Kidney (tissue), 14 donors: ENCODE results near the gene GNAI1. TPM values are rescaled to one million over a fixed set of nuclear protein-coding genes. Genes with fewer than 3 reads are reported as not detected.
A peak's percentile ranks its signal among the peaks of the same experiment; 100 is the strongest.

Experiments
- DNase-seq, 5 donors: peaks; one replicate each; pipeline ENCODE4 v3.0.0-alpha.2; 2013 to 2020
- FAIRE-seq: peaks from 2 replicates; lab custom pipeline; 2012; peaks lifted over from hg19 to GRCh38; lab: Jason Lieb, UNC
- H3K27ac ChIP-seq, 2 donors: one replicate each; pipeline ENCODE4 v1.7.0; 2013; ENCODE audit warnings: low read depth in 2 of 2, low read length in 2 of 2, inconsistent platforms in 1 of 2
- H3K27me3 ChIP-seq: one replicate; pipeline ENCODE4 v1.7.1; 2013; ENCODE audit warnings: low read length, inconsistent platforms; ENCODE audit not compliant: control insufficient read depth, insufficient read depth
- H3K36me3 ChIP-seq, 3 donors: one replicate each; pipeline versions ENCODE4 v1.7.0 to v1.7.1; 2013; ENCODE audit warnings: low read length in 3 of 3, control low read depth in 1 of 3, inconsistent platforms in 1 of 3; ENCODE audit not compliant: insufficient read depth in 3 of 3, control insufficient read depth in 2 of 3
- H3K4me1 ChIP-seq, 3 donors: one replicate each; pipeline versions ENCODE4 v1.7.0 to v1.7.1; 2013; ENCODE audit warnings: low read length in 3 of 3, inconsistent platforms in 1 of 3, low read depth in 1 of 3; ENCODE audit not compliant: control insufficient read depth in 2 of 3, insufficient read depth in 2 of 3
- H3K4me3 ChIP-seq, 3 donors: one replicate each; pipeline versions ENCODE4 v1.7.0 to v1.8.1; 2013; ENCODE audit warnings: low read length in 3 of 3, control low read depth in 1 of 3, inconsistent platforms in 1 of 3
- H3K9ac ChIP-seq, 3 donors: one replicate each; pipeline versions ENCODE4 v1.7.0 to v1.7.1; 2013; ENCODE audit warnings: low read length in 3 of 3, control low read depth in 1 of 3, inconsistent platforms in 1 of 3
- H3K9me3 ChIP-seq, 3 donors: one replicate each; pipeline versions ENCODE4 v1.7.0 to v1.7.1; 2013; ENCODE audit warnings: low read length in 3 of 3, control low read depth in 1 of 3, inconsistent platforms in 1 of 3; ENCODE audit not compliant: control insufficient read depth in 2 of 3, insufficient read depth in 1 of 3
- CTCF ChIP-seq: IDR thresholded peaks from 3 replicates; pipeline ENCODE4 v1.5.1; 2012; ENCODE audit warnings: mild to moderate bottlenecking, moderate library complexity, borderline replicate concordance; ENCODE audit not compliant: insufficient read depth; ENCODE audit errors: extremely low read depth
- intact Hi-C: fragments of 100-400 bp; cut with DNase I; formaldehyde crosslinking; loops from one replicate; pipeline ENCODE4 v1.11.1; 2022
- polyA plus RNA-seq: library from polyadenylated mRNA; stranded (reverse); fragments of 350-450 nt; fragmentation: Illumina TruSeq; extraction: RNeasy Lipid Tissue Mini Kit (QIAGEN cat#74804); gene quantifications from one replicate; pipeline ENCODE4 v1.2.3, GENCODE V29; 2014; ENCODE audit warnings: low read depth, low replicate concordance; ENCODE audit not compliant: insufficient read depth
- total RNA-seq: library from RNA; stranded (reverse); fragmentation: NEBNext Ultra II Directional; extraction: Animal tissue kit (Norgen Biotek cat#: 25700); gene quantifications from one replicate; pipeline ENCODE4 v1.2.1, GENCODE V29; 2021
- donor health status: control.
- donor health status: control.
- donor health status: control.
- donor health status: control.
- donor health status: control.
- donor health status: DM: yes; HTN: yes; CAD: no.
- donor health status: Normal renal cell carcinoma (clear cell type).

The GNAI1 gene
- total and polyA plus RNA-seq, 2 donors from 2014 or later = 41.9 to 105 TPM

- Histone ChIP-seq H3K9me3 (no peaks in the 10 kb centered on the region), H3K36me3 (no peaks in the 10 kb centered on the region), H3K9ac (no peak overlapping the region), H3K4me3 (no peak overlapping the region), H3K27ac (no peak overlapping the region), H3K4me1 (peaks cover 0 to 5% (median 0%) of the 10 kb centered on the region in 3 donors), H3K27me3 (no peaks in the 10 kb centered on the region)
- DNase-seq = no peak
- intact Hi-C loops = no loop called here
- no peak for FAIRE-seq
- no peak for TF ChIP-seq CTCF
Measured at GRCh38 chr7:80231707-80232106, 97.1 kb downstream of the GNAI1 start.

- no peak for TF ChIP-seq CTCF
- H3K27ac ChIP-seq = no peak overlapping the region
- H3K4me3 ChIP-seq = peak overlapping the region in 1 of 3 donors; percentile 2
- no peak for FAIRE-seq
- intact Hi-C loops = no loop called here
- no peaks in the 10 kb centered on the region for H3K36me3 ChIP-seq
- no peak for DNase-seq
- H3K4me1 ChIP-seq = peaks cover 0 to 5% (median 0%) of the 10 kb centered on the region in 3 donors
- H3K9ac ChIP-seq = no peak overlapping the region
- H3K9me3 ChIP-seq = no peaks in the 10 kb centered on the region
- no peaks in the 10 kb centered on the region for H3K27me3 ChIP-seq
Measured at GRCh38 chr7:80232979-80233724, 98.5 kb downstream of the GNAI1 start.

- no peak overlapping the region for H3K9ac ChIP-seq
- FAIRE-seq (no peak), DNase-seq (no peak)
- H3K9me3 ChIP-seq = no peaks in the 10 kb centered on the region
- H3K4me1 ChIP-seq = peaks cover 0 to 5% (median 0%) of the 10 kb centered on the region in 3 donors
- no peaks in the 10 kb centered on the region for H3K27me3 ChIP-seq
- H3K27ac ChIP-seq = no peak overlapping the region
- no peak overlapping the region for H3K4me3 ChIP-seq
- intact Hi-C loops = no loop called here
- no peak for TF ChIP-seq CTCF
- no peaks in the 10 kb centered on the region for H3K36me3 ChIP-seq
Measured at GRCh38 chr7:80235334-80235733, 100.7 kb downstream of the GNAI1 start.
